HEK293 (cell line): ENCODE data around the gene TMEM62.

Source experiments
- CTCF ChIA-PET: fragments of 350-600 bp; formaldehyde crosslinking; extraction: SDS; loops from one replicate; lab custom pipeline; 2021; ENCODE audit warnings: antibody characterized with exemption; lab: Yijun Ruan, JAX
- POLR2A ChIA-PET: fragments of 300-600 bp; formaldehyde crosslinking; extraction: SDS; loops from one replicate; lab custom pipeline; 2020; ENCODE audit warnings: antibody characterized with exemption, inconsistent platforms; lab: Yijun Ruan, JAX
- H3K27ac ChIP-seq: fragments of 200-500 bp; sonication (Bioruptor generic); 2 replicates; pipeline ENCODE4 v1.5.1; 2014; ENCODE audit warnings: low read depth, low read length, control low read depth, inconsistent platforms; ENCODE audit errors: extremely low read depth
- H3K36me3 ChIP-seq, 2 experiments: fragments of 200-500 bp in 1 of 2; sonication (Bioruptor generic) in 1 of 2; 1 replicate in 1 of 2; 2 replicates in 1 of 2; pipeline ENCODE4 v1.5.1; 2014 to 2017; ENCODE audit warnings: inconsistent platforms in 2 of 2, low read length in 2 of 2; ENCODE audit not compliant: control insufficient read depth in 2 of 2, insufficient read depth in 1 of 2
- H3K4me1 ChIP-seq: fragments of 200-500 bp; sonication (Bioruptor generic); 2 replicates; pipeline ENCODE4 v1.5.1; 2014; ENCODE audit warnings: mild to moderate bottlenecking, low read length, inconsistent platforms; ENCODE audit not compliant: control insufficient read depth, insufficient read depth
- H3K4me3 ChIP-seq: 2 replicates; pipeline ENCODE4 v1.5.1; 2011; ENCODE audit warnings: low read depth, mild to moderate bottlenecking, control low read depth, low read length, moderate library complexity
- H3K9me3 ChIP-seq: fragments of 200-500 bp; sonication (Bioruptor generic); 2 replicates; pipeline ENCODE4 v1.5.1; 2014; ENCODE audit warnings: low read depth, low read length, inconsistent platforms; ENCODE audit not compliant: control insufficient read depth, insufficient read depth
- BCL11B ChIP-seq: fragments of 450-650 bp; formaldehyde crosslinking; IDR thresholded peaks from 2 replicates; pipeline ENCODE4 v1.5.1; 2016; ENCODE audit warnings: low read depth, missing biosample characterization, missing genetic modification characterization
- GLIS1 ChIP-seq: fragments of 450-650 bp; formaldehyde crosslinking; IDR thresholded peaks from 2 replicates; pipeline ENCODE4 v1.5.1; 2016; ENCODE audit warnings: missing biosample characterization, missing genetic modification characterization
- KLF1 ChIP-seq: fragments of 450-650 bp; formaldehyde crosslinking; IDR thresholded peaks from 2 replicates; pipeline ENCODE4 v1.5.1; 2016; ENCODE audit warnings: missing biosample characterization, missing genetic modification characterization
- MZF1 ChIP-seq: fragments of 450-650 bp; formaldehyde crosslinking; IDR thresholded peaks from 2 replicates; pipeline ENCODE4 v1.5.1; 2017; ENCODE audit warnings: missing biosample characterization, missing genetic modification characterization, borderline replicate concordance
- ZBTB48 ChIP-seq: fragments of 450-650 bp; formaldehyde crosslinking; IDR thresholded peaks from 2 replicates; pipeline ENCODE4 v1.5.1; 2016; ENCODE audit warnings: missing biosample characterization, missing genetic modification characterization
- ZBTB8A ChIP-seq: fragments of 450-650 bp; formaldehyde crosslinking; IDR thresholded peaks from 2 replicates; pipeline ENCODE4 v1.5.1; 2016; ENCODE audit warnings: missing biosample characterization, missing genetic modification characterization
- ZNF155 ChIP-seq: fragments of 450-650 bp; formaldehyde crosslinking; IDR thresholded peaks from 2 replicates; pipeline ENCODE4 v1.5.1; 2016; ENCODE audit warnings: missing biosample characterization, missing genetic modification characterization
- ZNF169 ChIP-seq: fragments of 450-650 bp; formaldehyde crosslinking; IDR thresholded peaks from 2 replicates; pipeline ENCODE4 v1.5.1; 2016; ENCODE audit warnings: missing biosample characterization, missing genetic modification characterization
- ZNF266 ChIP-seq: fragments of 450-650 bp; formaldehyde crosslinking; IDR thresholded peaks from 2 replicates; pipeline ENCODE4 v1.5.1; 2016; ENCODE audit warnings: missing biosample characterization, missing genetic modification characterization, low read depth
- ZNF48 ChIP-seq: fragments of 450-650 bp; formaldehyde crosslinking; IDR thresholded peaks from 2 replicates; pipeline ENCODE4 v1.5.1; 2016; ENCODE audit warnings: missing biosample characterization, missing genetic modification characterization
- ZNF501 ChIP-seq: fragments of 450-650 bp; formaldehyde crosslinking; IDR thresholded peaks from 2 replicates; pipeline ENCODE4 v1.5.1; 2016; ENCODE audit warnings: missing biosample characterization, missing genetic modification characterization
- ZNF530 ChIP-seq: fragments of 450-650 bp; formaldehyde crosslinking; IDR thresholded peaks from 2 replicates; pipeline ENCODE4 v1.5.1; 2016; ENCODE audit warnings: low read depth, missing biosample characterization, missing genetic modification characterization
- ZNF571 ChIP-seq: fragments of 450-650 bp; formaldehyde crosslinking; IDR thresholded peaks from 2 replicates; pipeline ENCODE4 v1.5.0; 2017; ENCODE audit warnings: missing biosample characterization, missing genetic modification characterization
- ZNF585B ChIP-seq: fragments of 450-650 bp; formaldehyde crosslinking; IDR thresholded peaks from 2 replicates; pipeline ENCODE4 v1.5.1; 2016; ENCODE audit warnings: missing biosample characterization, missing genetic modification characterization
- ZNF596 ChIP-seq: fragments of 450-650 bp; IDR thresholded peaks from 2 replicates; pipeline ENCODE4 v1.5.0; 2018; ENCODE audit warnings: missing biosample characterization, mild to moderate bottlenecking, missing genetic modification characterization, moderate library complexity
- ZNF624 ChIP-seq: fragments of 450-650 bp; formaldehyde crosslinking; IDR thresholded peaks from 2 replicates; pipeline ENCODE4 v1.5.1; 2017; ENCODE audit warnings: missing biosample characterization, missing genetic modification characterization
- ZNF830 ChIP-seq: fragments of 450-650 bp; IDR thresholded peaks from 2 replicates; pipeline ENCODE4 v1.5.0; 2018; ENCODE audit warnings: missing biosample characterization, missing genetic modification characterization, low read depth, mild to moderate bottlenecking, moderate library complexity
- ZNF843 ChIP-seq: fragments of 450-650 bp; formaldehyde crosslinking; IDR thresholded peaks from 2 replicates; pipeline ENCODE4 v1.5.1; 2016; ENCODE audit warnings: missing biosample characterization, missing genetic modification characterization
- TF ChIP-seq, protein P1 (sequence below): fragments of 450-650 bp; formaldehyde crosslinking; IDR thresholded peaks from 2 replicates; pipeline ENCODE4 v1.5.1; 2017; ENCODE audit warnings: missing biosample characterization, missing genetic modification characterization
- TF ChIP-seq, protein P2 (sequence below): fragments of 450-650 bp; formaldehyde crosslinking; IDR thresholded peaks from 2 replicates; pipeline ENCODE4 v1.5.1; 2016; ENCODE audit warnings: missing biosample characterization, missing genetic modification characterization
- TF ChIP-seq, protein P3 (sequence below): fragments of 450-650 bp; formaldehyde crosslinking; IDR thresholded peaks from 2 replicates; pipeline ENCODE4 v1.5.0; 2017; ENCODE audit warnings: missing biosample characterization, missing genetic modification characterization, borderline replicate concordance
- TF ChIP-seq, protein P4 (sequence below): fragments of 450-650 bp; formaldehyde crosslinking; IDR thresholded peaks from 2 replicates; pipeline ENCODE4 v1.5.1; 2016; ENCODE audit warnings: missing biosample characterization, missing genetic modification characterization
- TF ChIP-seq, protein P5 (sequence below): fragments of 450-650 bp; formaldehyde crosslinking; IDR thresholded peaks from 2 replicates; pipeline ENCODE4 v1.5.1; 2016; ENCODE audit warnings: missing biosample characterization, missing genetic modification characterization

TMEM62 gene

DNA sequence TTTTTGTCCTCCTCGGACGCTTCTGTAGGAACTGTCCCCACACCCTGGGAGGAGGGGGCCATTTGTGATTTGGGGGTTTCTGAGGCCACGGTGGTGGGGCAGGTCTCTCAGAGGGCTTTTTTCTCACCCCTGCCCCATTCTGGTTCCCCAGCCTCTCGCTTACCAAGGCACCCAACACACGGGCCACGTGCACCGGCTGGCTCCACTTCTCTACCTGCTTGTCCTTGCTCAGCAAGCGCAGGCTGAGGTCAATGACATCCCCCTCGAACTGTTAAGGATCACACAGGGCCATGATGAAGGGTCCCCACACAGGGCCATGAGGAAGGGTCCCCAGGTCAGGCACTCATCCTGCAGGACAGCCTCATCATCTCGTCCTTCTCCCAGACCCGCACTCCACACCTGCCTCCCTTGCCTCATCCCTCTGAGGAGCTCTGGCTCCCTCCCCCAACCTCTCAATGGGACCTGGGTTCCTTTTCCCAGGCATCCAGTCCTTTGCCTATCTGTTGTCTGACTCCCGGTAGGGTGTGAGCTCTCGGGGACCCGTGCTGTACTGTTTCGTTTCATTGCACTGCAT lies 76.9 kb downstream of the TMEM62 start:
- CTCF ChIA-PET: interaction anchor here (0.7 kb wide), 1 partner anchor 137 kb away, joined by 4 read pairs; no protein-coding TSS in a partner anchor
- no peaks in the 10 kb centered on the region for H3K9me3 ChIP-seq
- H3K36me3 ChIP-seq: no peaks in the 10 kb centered on the region
- POLR2A ChIA-PET: no interaction called here
- H3K4me1 ChIP-seq: no peaks in the 10 kb centered on the region
- TF ChIP-seq ZNF585B (tag by site-specific recombination) (no peak), ZNF155 (tag by site-specific recombination) (no peak), ZNF48 (tag by site-specific recombination) (no peak), MZF1 (tag by site-specific recombination) (no peak), ZNF571 (tag by site-specific recombination) (no peak), BCL11B (tag by site-specific recombination) (no peak)
- TF ChIP-seq, protein P1, sequence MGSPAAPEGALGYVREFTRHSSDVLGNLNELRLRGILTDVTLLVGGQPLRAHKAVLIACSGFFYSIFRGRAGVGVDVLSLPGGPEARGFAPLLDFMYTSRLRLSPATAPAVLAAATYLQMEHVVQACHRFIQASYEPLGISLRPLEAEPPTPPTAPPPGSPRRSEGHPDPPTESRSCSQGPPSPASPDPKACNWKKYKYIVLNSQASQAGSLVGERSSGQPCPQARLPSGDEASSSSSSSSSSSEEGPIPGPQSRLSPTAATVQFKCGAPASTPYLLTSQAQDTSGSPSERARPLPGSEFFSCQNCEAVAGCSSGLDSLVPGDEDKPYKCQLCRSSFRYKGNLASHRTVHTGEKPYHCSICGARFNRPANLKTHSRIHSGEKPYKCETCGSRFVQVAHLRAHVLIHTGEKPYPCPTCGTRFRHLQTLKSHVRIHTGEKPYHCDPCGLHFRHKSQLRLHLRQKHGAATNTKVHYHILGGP (tag by site-specific recombination): no peak
- TF ChIP-seq, protein P2, sequence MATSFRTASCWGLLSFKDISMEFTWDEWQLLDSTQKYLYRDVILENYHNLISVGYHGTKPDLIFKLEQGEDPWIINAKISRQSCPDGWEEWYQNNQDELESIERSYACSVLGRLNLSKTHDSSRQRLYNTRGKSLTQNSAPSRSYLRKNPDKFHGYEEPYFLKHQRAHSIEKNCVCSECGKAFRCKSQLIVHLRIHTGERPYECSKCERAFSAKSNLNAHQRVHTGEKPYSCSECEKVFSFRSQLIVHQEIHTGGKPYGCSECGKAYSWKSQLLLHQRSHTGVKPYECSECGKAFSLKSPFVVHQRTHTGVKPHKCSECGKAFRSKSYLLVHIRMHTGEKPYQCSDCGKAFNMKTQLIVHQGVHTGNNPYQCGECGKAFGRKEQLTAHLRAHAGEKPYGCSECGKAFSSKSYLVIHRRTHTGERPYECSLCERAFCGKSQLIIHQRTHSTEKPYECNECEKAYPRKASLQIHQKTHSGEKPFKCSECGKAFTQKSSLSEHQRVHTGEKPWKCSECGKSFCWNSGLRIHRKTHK: no peak
- TF ChIP-seq, protein P3, sequence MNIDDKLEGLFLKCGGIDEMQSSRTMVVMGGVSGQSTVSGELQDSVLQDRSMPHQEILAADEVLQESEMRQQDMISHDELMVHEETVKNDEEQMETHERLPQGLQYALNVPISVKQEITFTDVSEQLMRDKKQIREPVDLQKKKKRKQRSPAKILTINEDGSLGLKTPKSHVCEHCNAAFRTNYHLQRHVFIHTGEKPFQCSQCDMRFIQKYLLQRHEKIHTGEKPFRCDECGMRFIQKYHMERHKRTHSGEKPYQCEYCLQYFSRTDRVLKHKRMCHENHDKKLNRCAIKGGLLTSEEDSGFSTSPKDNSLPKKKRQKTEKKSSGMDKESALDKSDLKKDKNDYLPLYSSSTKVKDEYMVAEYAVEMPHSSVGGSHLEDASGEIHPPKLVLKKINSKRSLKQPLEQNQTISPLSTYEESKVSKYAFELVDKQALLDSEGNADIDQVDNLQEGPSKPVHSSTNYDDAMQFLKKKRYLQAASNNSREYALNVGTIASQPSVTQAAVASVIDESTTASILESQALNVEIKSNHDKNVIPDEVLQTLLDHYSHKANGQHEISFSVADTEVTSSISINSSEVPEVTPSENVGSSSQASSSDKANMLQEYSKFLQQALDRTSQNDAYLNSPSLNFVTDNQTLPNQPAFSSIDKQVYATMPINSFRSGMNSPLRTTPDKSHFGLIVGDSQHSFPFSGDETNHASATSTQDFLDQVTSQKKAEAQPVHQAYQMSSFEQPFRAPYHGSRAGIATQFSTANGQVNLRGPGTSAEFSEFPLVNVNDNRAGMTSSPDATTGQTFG (tag by site-specific recombination): no peak
- TF ChIP-seq, protein P4, sequence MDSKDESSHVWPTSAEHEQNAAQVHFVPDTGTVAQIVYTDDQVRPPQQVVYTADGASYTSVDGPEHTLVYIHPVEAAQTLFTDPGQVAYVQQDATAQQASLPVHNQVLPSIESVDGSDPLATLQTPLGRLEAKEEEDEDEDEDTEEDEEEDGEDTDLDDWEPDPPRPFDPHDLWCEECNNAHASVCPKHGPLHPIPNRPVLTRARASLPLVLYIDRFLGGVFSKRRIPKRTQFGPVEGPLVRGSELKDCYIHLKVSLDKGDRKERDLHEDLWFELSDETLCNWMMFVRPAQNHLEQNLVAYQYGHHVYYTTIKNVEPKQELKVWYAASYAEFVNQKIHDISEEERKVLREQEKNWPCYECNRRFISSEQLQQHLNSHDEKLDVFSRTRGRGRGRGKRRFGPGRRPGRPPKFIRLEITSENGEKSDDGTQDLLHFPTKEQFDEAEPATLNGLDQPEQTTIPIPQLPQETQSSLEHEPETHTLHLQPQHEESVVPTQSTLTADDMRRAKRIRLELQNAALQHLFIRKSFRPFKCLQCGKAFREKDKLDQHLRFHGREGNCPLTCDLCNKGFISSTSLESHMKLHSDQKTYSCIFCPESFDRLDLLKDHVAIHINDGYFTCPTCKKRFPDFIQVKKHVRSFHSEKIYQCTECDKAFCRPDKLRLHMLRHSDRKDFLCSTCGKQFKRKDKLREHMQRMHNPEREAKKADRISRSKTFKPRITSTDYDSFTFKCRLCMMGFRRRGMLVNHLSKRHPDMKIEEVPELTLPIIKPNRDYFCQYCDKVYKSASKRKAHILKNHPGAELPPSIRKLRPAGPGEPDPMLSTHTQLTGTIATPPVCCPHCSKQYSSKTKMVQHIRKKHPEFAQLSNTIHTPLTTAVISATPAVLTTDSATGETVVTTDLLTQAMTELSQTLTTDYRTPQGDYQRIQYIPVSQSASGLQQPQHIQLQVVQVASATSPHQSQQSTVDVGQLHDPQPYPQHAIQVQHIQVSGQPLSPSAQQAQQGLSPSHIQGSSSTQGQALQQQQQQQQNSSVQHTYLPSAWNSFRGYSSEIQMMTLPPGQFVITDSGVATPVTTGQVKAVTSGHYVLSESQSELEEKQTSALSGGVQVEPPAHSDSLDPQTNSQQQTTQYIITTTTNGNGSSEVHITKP (tag by site-specific recombination): no peak
- TF ChIP-seq, all 188 proteins: peak for 0
- Histone ChIP-seq H3K27ac (no peak overlapping the region), H3K4me3 (no peak overlapping the region)

DNA sequence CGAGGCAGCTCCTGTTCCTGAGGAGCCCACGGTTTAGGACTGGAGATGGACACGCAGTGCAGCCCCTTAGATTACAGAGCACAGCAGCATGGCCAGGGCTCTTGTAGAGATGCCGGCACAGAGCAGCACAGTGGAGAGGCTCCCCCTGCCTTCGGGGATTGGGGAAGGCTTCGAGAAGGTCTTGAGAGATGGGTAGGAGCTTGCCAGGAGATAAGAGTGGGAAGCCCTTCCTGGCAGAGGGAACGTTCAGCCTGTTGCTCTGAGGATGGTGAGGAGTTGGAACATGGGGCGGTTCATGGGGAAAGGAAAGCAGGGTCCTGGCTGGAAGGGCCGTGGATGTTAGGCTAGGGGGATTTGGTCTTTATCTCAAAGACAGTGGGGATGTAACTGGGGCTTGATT lies 77.4 kb downstream of the TMEM62 start:
- Histone ChIP-seq H3K9me3 (no peaks in the 10 kb centered on the region), H3K27ac (no peak overlapping the region), H3K36me3 (no peaks in the 10 kb centered on the region), H3K4me1 (no peaks in the 10 kb centered on the region), H3K4me3 (no peak overlapping the region)
- POLR2A ChIA-PET: no interaction called here
- TF ChIP-seq ZNF501 (tag by site-specific recombination): no peak
- no peak for TF ChIP-seq BCL11B (tag by site-specific recombination)
- no peak for TF ChIP-seq ZNF169 (tag by site-specific recombination)
- no peak for TF ChIP-seq ZNF530 (tag by site-specific recombination)
- no peak for TF ChIP-seq ZNF830 (tag by site-specific recombination)
- TF ChIP-seq ZBTB48: no peak
- TF ChIP-seq GLIS1 (tag by site-specific recombination): no peak
- no peak for TF ChIP-seq ZNF596 (tag by site-specific recombination)
- TF ChIP-seq ZNF266 (tag by site-specific recombination): no peak
- TF ChIP-seq KLF1 (tag by site-specific recombination): no peak
- no peak for TF ChIP-seq ZNF624 (tag by site-specific recombination)
- TF ChIP-seq, protein P5, sequence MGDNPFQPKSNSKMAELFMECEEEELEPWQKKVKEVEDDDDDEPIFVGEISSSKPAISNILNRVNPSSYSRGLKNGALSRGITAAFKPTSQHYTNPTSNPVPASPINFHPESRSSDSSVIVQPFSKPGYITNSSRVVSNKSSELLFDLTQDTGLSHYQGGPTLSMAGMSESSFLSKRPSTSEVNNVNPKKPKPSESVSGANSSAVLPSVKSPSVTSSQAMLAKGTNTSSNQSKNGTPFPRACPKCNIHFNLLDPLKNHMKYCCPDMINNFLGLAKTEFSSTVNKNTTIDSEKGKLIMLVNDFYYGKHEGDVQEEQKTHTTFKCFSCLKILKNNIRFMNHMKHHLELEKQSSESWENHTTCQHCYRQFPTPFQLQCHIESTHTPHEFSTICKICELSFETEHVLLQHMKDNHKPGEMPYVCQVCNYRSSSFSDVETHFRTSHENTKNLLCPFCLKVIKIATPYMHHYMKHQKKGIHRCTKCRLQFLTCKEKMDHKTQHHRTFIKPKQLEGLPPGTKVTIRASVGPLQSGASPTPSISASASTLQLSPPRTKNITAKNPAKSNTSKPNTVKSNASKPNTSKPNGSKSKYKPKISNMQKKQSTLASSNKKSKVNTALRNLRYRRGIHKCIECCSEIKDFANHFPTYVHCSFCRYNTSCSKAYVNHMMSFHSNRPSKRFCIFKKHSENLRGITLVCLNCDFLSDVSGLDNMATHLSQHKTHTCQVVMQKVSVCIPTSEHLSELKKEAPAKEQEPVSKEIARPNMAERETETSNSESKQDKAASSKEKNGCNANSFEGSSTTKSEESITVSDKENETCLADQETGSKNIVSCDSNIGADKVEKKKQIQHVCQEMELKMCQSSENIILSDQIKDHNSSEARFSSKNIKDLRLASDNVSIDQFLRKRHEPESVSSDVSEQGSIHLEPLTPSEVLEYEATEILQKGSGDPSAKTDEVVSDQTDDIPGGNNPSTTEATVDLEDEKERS (tag by site-specific recombination): no peak
- no peak for TF ChIP-seq ZBTB8A
- TF ChIP-seq ZNF843 (tag by site-specific recombination): no peak
- TF ChIP-seq, all 188 proteins: peak for 0
- CTCF ChIA-PET: interaction anchor here (0.7 kb wide), 1 partner anchor 136 kb away, joined by 4 read pairs; no protein-coding TSS in a partner anchor
